Liver (tissue), 9 donors: ENCODE results near the gene SMOC1. TPM values are rescaled to one million over a fixed set of nuclear protein-coding genes. Genes with fewer than 3 reads are reported as not detected.

Experiments used
- DNase-seq: peaks from one replicate; pipeline ENCODE4 v3.0.0-alpha.2; 2017; ENCODE audit warnings: low spot score
- H3K27ac ChIP-seq, 2 donors: one replicate each; pipeline ENCODE4 v1.7.0; 2013; ENCODE audit warnings: inconsistent platforms in 2 of 2, low read length in 2 of 2, control low read depth in 1 of 2, low read depth in 1 of 2, mild to moderate bottlenecking in 1 of 2
- H3K27me3 ChIP-seq, 4 donors: one replicate each; pipeline versions ENCODE4 v1.6.1 to v1.7.0; 2013; ENCODE audit warnings: low read length in 3 of 4, inconsistent platforms in 1 of 4, mild to moderate bottlenecking in 1 of 4, moderate library complexity in 1 of 4; ENCODE audit not compliant: control insufficient read depth in 4 of 4, insufficient read depth in 4 of 4
- H3K36me3 ChIP-seq, 4 donors: one replicate each; pipeline versions ENCODE4 v1.6.1 to v1.7.0; 2013; ENCODE audit warnings: low read length in 3 of 4, mild to moderate bottlenecking in 3 of 4, low read depth in 1 of 4, moderate library complexity in 1 of 4; ENCODE audit not compliant: control insufficient read depth in 4 of 4, insufficient read depth in 3 of 4
- H3K4me1 ChIP-seq, 4 donors: one replicate each; pipeline versions ENCODE4 v1.6.1 to v1.7.0; 2013; ENCODE audit warnings: low read length in 3 of 4, mild to moderate bottlenecking in 3 of 4, moderate library complexity in 1 of 4; ENCODE audit not compliant: control insufficient read depth in 4 of 4, insufficient read depth in 4 of 4
- H3K4me3 ChIP-seq, 3 donors: one replicate each; pipeline versions ENCODE4 v1.6.1 to v1.7.0; 2013; ENCODE audit warnings: low read length in 3 of 3, control low read depth in 1 of 3, low read depth in 1 of 3, mild to moderate bottlenecking in 1 of 3
- H3K9ac ChIP-seq, 2 donors: one replicate each; pipeline ENCODE4 v1.7.0; 2013; ENCODE audit warnings: low read length in 2 of 2, mild to moderate bottlenecking in 2 of 2, moderate library complexity in 2 of 2, control low read depth in 1 of 2, low read depth in 1 of 2
- H3K9me3 ChIP-seq, 4 donors: one replicate each; pipeline versions ENCODE4 v1.6.1 to v1.7.0; 2013; ENCODE audit warnings: low read length in 3 of 4; ENCODE audit not compliant: control insufficient read depth in 4 of 4
- ATF3 ChIP-seq: IDR thresholded peaks from 2 replicates; pipeline ENCODE4 v1.6.1; 2016; ENCODE audit warnings: antibody characterized with exemption
- CTCF ChIP-seq: fragments of 150-350 bp; IDR thresholded peaks from 2 replicates; pipeline ENCODE4 v1.5.1; 2017; ENCODE audit warnings: improper control_type of control experiment, low read depth, low read length; ENCODE audit not compliant: missing input control
- EGR1 ChIP-seq, 2 donors: IDR thresholded peaks; 2 replicates each; pipeline ENCODE4 v1.6.1; 2016 to 2018; ENCODE audit warnings: antibody characterized with exemption in 2 of 2, low read depth in 2 of 2
- FOXA1 ChIP-seq: IDR thresholded peaks from 2 replicates; pipeline ENCODE4 v1.6.1; 2016; ENCODE audit warnings: antibody characterized with exemption
- FOXA2 ChIP-seq: IDR thresholded peaks from 2 replicates; pipeline ENCODE4 v1.6.1; 2016; ENCODE audit warnings: antibody characterized with exemption
- GABPA ChIP-seq, 2 donors: IDR thresholded peaks in 1 of 2; conservative IDR thresholded peaks in 1 of 2; 2 replicates each; pipeline ENCODE4 v1.6.1; 2016; ENCODE audit warnings: antibody characterized with exemption in 2 of 2, mild to moderate bottlenecking in 1 of 2, moderate library complexity in 1 of 2
- HNF4A ChIP-seq, 2 donors: conservative IDR thresholded peaks; 2 replicates each; pipeline ENCODE4 v1.6.1; 2016; ENCODE audit warnings: antibody characterized with exemption in 2 of 2, mild to moderate bottlenecking in 2 of 2
- HNF4G ChIP-seq: IDR thresholded peaks from 2 replicates; pipeline ENCODE4 v1.6.1; 2016; ENCODE audit warnings: antibody characterized with exemption
- JUND ChIP-seq, 2 donors: IDR thresholded peaks; 2 replicates each; pipeline ENCODE4 v1.6.1; 2016; ENCODE audit warnings: antibody characterized with exemption in 2 of 2
- RAD21 ChIP-seq, 2 donors: IDR thresholded peaks; 2 replicates each; pipeline ENCODE4 v1.6.1; 2016; ENCODE audit warnings: antibody characterized with exemption in 2 of 2, mild to moderate bottlenecking in 2 of 2
- REST ChIP-seq: IDR thresholded peaks from 2 replicates; pipeline ENCODE4 v1.6.1; 2016; ENCODE audit warnings: antibody characterized with exemption, mild to moderate bottlenecking
- RXRA ChIP-seq, 2 donors: IDR thresholded peaks; 2 replicates each; pipeline ENCODE4 v1.6.1; 2017 to 2018; ENCODE audit warnings: antibody characterized with exemption in 2 of 2, mild to moderate bottlenecking in 1 of 2
- SP1 ChIP-seq: IDR thresholded peaks from 2 replicates; pipeline ENCODE4 v1.6.1; 2018; ENCODE audit warnings: antibody characterized with exemption, mild to moderate bottlenecking
- TAF1 ChIP-seq: conservative IDR thresholded peaks from 2 replicates; pipeline ENCODE4 v1.6.1; 2016; ENCODE audit warnings: antibody characterized with exemption, mild to moderate bottlenecking
- YY1 ChIP-seq: IDR thresholded peaks from 2 replicates; pipeline ENCODE4 v1.6.1; 2016; ENCODE audit warnings: antibody characterized with exemption, mild to moderate bottlenecking
- ZBTB33 ChIP-seq: IDR thresholded peaks from 2 replicates; pipeline ENCODE4 v1.6.1; 2016; ENCODE audit warnings: antibody characterized with exemption
- WGBS: extraction: QIAGEN DNeasy Blood & Tissue Kit; methylation state at CpG from one replicate; pipeline ENCODE4 v1.1.7; 2013; 5-methylcytosine and 5-hydroxymethylcytosine counted together
- polyA plus RNA-seq, 2 donors: library from polyadenylated mRNA; stranded (reverse) in 1 of 2; unstranded in 1 of 2; fragments of 200-250 nt in 1 of 2; fragments of >200 nt in 1 of 2; fragmentation: Nextera tagmentation in 1 of 2; extraction: Ambion mirVana in 1 of 2; gene quantifications; one replicate each; pipeline versions ENCODE4 v1.2.1 to v1.2.3, GENCODE V29; 2013 to 2015
- total RNA-seq, 2 donors: library from RNA; depleted of rRNA; stranded (reverse); fragments of >200 nt; gene quantifications; one replicate each; pipeline ENCODE4 v1.2.3, GENCODE V29; 2014
- donor health status: healthy.
- donor health status: healthy.
- donor health status: healthy.
- donor health status: healthy.
- donor health status: healthy.

Gene SMOC1
- total and polyA plus RNA-seq, 4 donors: 11.2 to 43.7 (median 27.4) TPM

GRCh38 chr14:70033561-70033960 is 154.3 kb downstream of the SMOC1 start:
- no peaks in the 10 kb centered on the region for H3K9me3 ChIP-seq
- TF ChIP-seq EGR1 (IDR thresholded peaks at IDR 0.05; ENCODE audit: low read depth in 2 of 2) (no peak), GABPA (IDR thresholded peaks at IDR 0.05 in 1 of 2, conservative IDR thresholded peaks at IDR 0.05 in 1 of 2) (no peak), SP1 (no peak), YY1 (no peak), HNF4G (no peak), RXRA (IDR thresholded peaks at IDR 0.05) (no peak), ATF3 (no peak), RAD21 (IDR thresholded peaks at IDR 0.05) (no peak), CTCF (no peak), REST (no peak), FOXA1 (no peak)

GRCh38 chr14:70034257-70034656 is 155.0 kb downstream of the SMOC1 start:
- H3K9me3 ChIP-seq: no peaks in the 10 kb centered on the region
- peaks cover 0 to 10% (median 7%) of the 10 kb centered on the region in 4 donors for H3K4me1 ChIP-seq
- TF ChIP-seq EGR1 (IDR thresholded peaks at IDR 0.05; ENCODE audit: low read depth in 2 of 2) (no peak), RXRA (IDR thresholded peaks at IDR 0.05) (no peak), ZBTB33 (no peak), TAF1 (no peak), FOXA2 (no peak), CTCF (no peak), HNF4A (conservative IDR thresholded peaks at IDR 0.05) (no peak), JUND (IDR thresholded peaks at IDR 0.05) (no peak), FOXA1 (no peak), HNF4G (no peak)
- H3K4me3 ChIP-seq: no peak overlapping the region
- H3K36me3 ChIP-seq: peaks cover 0 to 2% (median 0%) of the 10 kb centered on the region in 4 donors
- WGBS: 73% methylated on average over 3 of the region's 3 CpGs
- no peaks in the 10 kb centered on the region for H3K27me3 ChIP-seq
- H3K9ac ChIP-seq: no peak overlapping the region
- DNase-seq: no peak
- no peak overlapping the region for H3K27ac ChIP-seq

More at GRCh38 chr14:70033561-70033960, 154.3 kb downstream of the SMOC1 start:
- H3K9ac ChIP-seq: no peak overlapping the region
- H3K4me3 ChIP-seq: no peak overlapping the region
- H3K4me1 ChIP-seq: peaks cover 4 to 17% (median 14%) of the 10 kb centered on the region in 4 donors
- DNase-seq: no peak
- WGBS: 93% methylated on average over 2 of the region's 2 CpGs
- H3K27ac ChIP-seq: no peak overlapping the region
- no peaks in the 10 kb centered on the region for H3K27me3 ChIP-seq
- peaks cover 0 to 2% (median 0%) of the 10 kb centered on the region in 4 donors for H3K36me3 ChIP-seq
